ENCODE measurements around the gene NCS1. TPM values are rescaled to one million over a fixed set of nuclear protein-coding genes. Genes with fewer than 3 reads are reported as not detected.

Gene NCS1
- total and polyA plus RNA-seq, 2 experiments from 2014 or later: 4.7 to 33.0 TPM

DNA sequence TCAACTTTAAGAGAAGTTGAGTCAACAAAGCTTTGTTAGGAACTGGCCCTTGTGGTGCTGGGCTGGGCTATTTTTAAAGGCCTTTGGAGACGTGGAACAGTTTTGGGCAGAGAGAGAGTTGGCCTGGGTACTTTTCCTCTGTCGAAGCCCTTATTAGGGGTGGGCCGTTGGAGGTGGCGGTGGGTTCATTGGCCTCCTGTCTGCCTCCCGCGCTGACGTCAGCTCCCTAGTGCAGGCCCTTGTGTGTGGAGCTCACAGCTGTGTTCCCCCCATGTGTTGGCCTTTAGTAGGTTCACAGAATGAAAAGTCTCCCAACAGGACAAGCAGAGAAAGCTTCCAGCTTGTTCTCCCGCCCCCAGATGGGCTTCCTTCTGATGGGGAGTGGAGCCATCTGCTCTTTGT, 2.7 kb downstream of the NCS1 start:
- in situ Hi-C loops (cut with MboI): no loop called here
- Histone ChIP-seq H3K9me3 (ENCODE audit: low read depth) (no peaks in the 10 kb centered on the region), H3K79me2 (ENCODE audit: insufficient read depth) (peaks cover 66% of the 10 kb centered on the region), H4K20me1 (ENCODE audit: insufficient read depth) (no peaks in the 10 kb centered on the region), H3F3A (ENCODE audit: insufficient read depth) (peaks cover 9% of the 10 kb centered on the region; the same call in 1 of the 2 replicates), H3K9ac (no peak overlapping the region), H2AFZ (no peak overlapping the region), H3K9me2 (ENCODE audit: insufficient read depth) (no peaks in the 10 kb centered on the region), H3K4me2 (ENCODE audit: unreplicated experiment) (no peak overlapping the region), H3K27me3 (replicated peaks; ENCODE audit: insufficient read depth) (no peaks in the 10 kb centered on the region), H3K4me1 (ENCODE audit: insufficient read depth) (0 out of 2 replicates have a peak, but pooled peaks cover 6% of the 10 kb centered on the region), H3K36me3 (ENCODE audit: low read depth) (no peaks in the 10 kb centered on the region), H3K27ac (no peak overlapping the region), H3K4me3 (no peak overlapping the region)
- 60 to 69% methylated on average over 8 of the region's 8 CpGs for WGBS, 2 experiments (ENCODE audit: low coverage in 1 of 2, low lambda C conversion rate in 2 of 2, missing lambda C conversion rate in 2 of 2)
- no peak for DNase-seq
- no peak for TF ChIP-seq EZH2phosphoT487 (IDR thresholded peaks at IDR 0.05; ENCODE audit: insufficient read depth, low read depth)

DNA sequence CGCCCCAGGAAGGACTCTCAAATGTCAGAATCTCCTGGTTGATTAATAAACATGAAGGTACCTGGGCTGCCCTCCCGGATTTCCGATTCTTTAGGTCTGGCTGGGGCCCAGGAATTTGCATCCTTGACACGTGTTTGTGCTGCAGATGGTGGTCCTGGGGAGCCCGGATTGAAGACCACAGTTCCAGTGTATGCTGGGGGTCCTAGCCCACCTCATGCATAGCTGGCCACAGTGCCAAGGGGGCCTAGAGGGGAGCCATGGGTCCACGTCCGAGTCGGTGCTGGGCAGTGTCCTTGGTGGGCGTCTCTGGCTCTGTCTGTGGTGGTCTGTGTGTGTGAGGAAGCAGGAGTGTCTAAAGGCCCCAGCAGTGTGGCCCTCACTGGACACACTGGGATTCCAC, 3.2 kb downstream of the NCS1 start:
- no peak overlapping the region for H3K4me3 ChIP-seq

GRCh38 chr9:130176760-130177159, 4.6 kb downstream of the NCS1 start:
- WGBS, 2 experiments (ENCODE audit: low coverage in 1 of 2, low lambda C conversion rate in 2 of 2, missing lambda C conversion rate in 2 of 2): 91 to 93% methylated on average over 6 of the region's 6 CpGs
- Histone ChIP-seq H3K79me2 (ENCODE audit: insufficient read depth) (peaks cover 85% of the 10 kb centered on the region), H3K9ac (no peak overlapping the region), H2AFZ (no peak overlapping the region), H3F3A (ENCODE audit: insufficient read depth) (peaks cover 9% of the 10 kb centered on the region; the same call in 1 of the 2 replicates), H3K9me3 (ENCODE audit: low read depth) (no peaks in the 10 kb centered on the region), H3K9me2 (ENCODE audit: insufficient read depth) (no peaks in the 10 kb centered on the region), H3K27me3 (replicated peaks; ENCODE audit: insufficient read depth) (no peaks in the 10 kb centered on the region), H3K27ac (no peak overlapping the region), H3K4me3 (no peak overlapping the region), H3K4me2 (ENCODE audit: unreplicated experiment) (no peak overlapping the region), H3K36me3 (ENCODE audit: low read depth) (no peaks in the 10 kb centered on the region), H3K4me1 (ENCODE audit: insufficient read depth) (0 out of 2 replicates have a peak, but pooled peaks cover 6% of the 10 kb centered on the region), H4K20me1 (ENCODE audit: insufficient read depth) (no peaks in the 10 kb centered on the region)
- in situ Hi-C loops (cut with MboI): no loop called here
- TF ChIP-seq EZH2phosphoT487 (IDR thresholded peaks at IDR 0.05; ENCODE audit: insufficient read depth, low read depth) (no peak), EZH2 (IDR thresholded peaks at IDR 0.05; ENCODE audit: insufficient read depth, poor library complexity, severe bottlenecking) (no peak)
- DNase-seq: no peak

More for the DNA sequence above, 3.2 kb downstream of the NCS1 start:
- no peaks in the 10 kb centered on the region for H3K36me3 ChIP-seq (ENCODE audit: low read depth)
- no peak for TF ChIP-seq EZH2 (IDR thresholded peaks at IDR 0.05; ENCODE audit: insufficient read depth, poor library complexity, severe bottlenecking)
- TF ChIP-seq EZH2phosphoT487 (IDR thresholded peaks at IDR 0.05; ENCODE audit: insufficient read depth, low read depth): no peak
- H3K9me2 ChIP-seq (ENCODE audit: insufficient read depth): no peaks in the 10 kb centered on the region
- 0 out of 2 replicates have a peak, but pooled peaks cover 6% of the 10 kb centered on the region for H3K4me1 ChIP-seq (ENCODE audit: insufficient read depth)
- in situ Hi-C loops (cut with MboI): no loop called here
- H2AFZ ChIP-seq: no peak overlapping the region
- DNase-seq: no peak
- H3F3A ChIP-seq (ENCODE audit: insufficient read depth): peaks cover 9% of the 10 kb centered on the region; the same call in 1 of the 2 replicates
- no peaks in the 10 kb centered on the region for H4K20me1 ChIP-seq (ENCODE audit: insufficient read depth)
- peaks cover 71% of the 10 kb centered on the region for H3K79me2 ChIP-seq (ENCODE audit: insufficient read depth)
- no peak overlapping the region for H3K27ac ChIP-seq
- WGBS, 2 experiments (ENCODE audit: low coverage in 1 of 2, low lambda C conversion rate in 2 of 2, missing lambda C conversion rate in 2 of 2): 74 to 77% methylated on average over 9 of the region's 9 CpGs
- no peaks in the 10 kb centered on the region for H3K27me3 ChIP-seq (replicated peaks; ENCODE audit: insufficient read depth)
- no peak overlapping the region for H3K4me2 ChIP-seq (ENCODE audit: unreplicated experiment)
- no peaks in the 10 kb centered on the region for H3K9me3 ChIP-seq (ENCODE audit: low read depth)
- H3K9ac ChIP-seq: no peak overlapping the region

- Histone ChIP-seq H4K20me1 (ENCODE audit: insufficient read depth) (no peaks in the 10 kb centered on the region), H3K9me2 (ENCODE audit: insufficient read depth) (no peaks in the 10 kb centered on the region)
- WGBS, 2 experiments (ENCODE audit: low coverage in 1 of 2, low lambda C conversion rate in 2 of 2, missing lambda C conversion rate in 2 of 2): 93 to 95% methylated on average over 19 to 20 of the region's 20 CpGs
Measured at GRCh38 chr9:130177898-130178805, 5.9 kb downstream of the NCS1 start.

More at GRCh38 chr9:130177898-130178805, 5.9 kb downstream of the NCS1 start:
- H3K9ac ChIP-seq: no peak overlapping the region
- H3K4me1 ChIP-seq (ENCODE audit: insufficient read depth): peaks cover 10% of the 10 kb centered on the region
- no peak for DNase-seq
- TF ChIP-seq EZH2phosphoT487 (IDR thresholded peaks at IDR 0.05; ENCODE audit: insufficient read depth, low read depth) (no peak), EZH2 (IDR thresholded peaks at IDR 0.05; ENCODE audit: insufficient read depth, poor library complexity, severe bottlenecking) (no peak)
- no peak overlapping the region for H3K4me2 ChIP-seq (ENCODE audit: unreplicated experiment)
- no peak overlapping the region for H3K4me3 ChIP-seq
- in situ Hi-C loops (cut with MboI): no loop called here
- no peak overlapping the region for H2AFZ ChIP-seq
- H3K9me3 ChIP-seq (ENCODE audit: low read depth): no peaks in the 10 kb centered on the region
- H3K36me3 ChIP-seq (ENCODE audit: low read depth): no peaks in the 10 kb centered on the region
- peaks cover 94% of the 10 kb centered on the region for H3K79me2 ChIP-seq (ENCODE audit: insufficient read depth)
- no peaks in the 10 kb centered on the region for H3K27me3 ChIP-seq (replicated peaks; ENCODE audit: insufficient read depth)
- H3F3A ChIP-seq (ENCODE audit: insufficient read depth): peaks cover 13% of the 10 kb centered on the region; the same call in 1 of the 2 replicates
- H3K27ac ChIP-seq: no peak overlapping the region
